HG02798 (cell line): ENCODE results near the gene LTBP1.
"Not testable (repeated sequence)": the region's sequence is repeated elsewhere in the genome, so short reads cannot be mapped to it uniquely, and the experiment has no call there.

Experiments
- ATAC-seq: cut with Tn5 transposase; IDR thresholded peaks from one replicate; pipeline ENCODE4 v1.9.1; 2021; ENCODE audit warnings: mild to moderate bottlenecking; ENCODE audit not compliant: unreplicated experiment, poor library complexity

LTBP1 gene

GRCh38 chr2:33381301-33381858 is 434.6 kb downstream of the LTBP1 start:
- ATAC-seq = no peak

GRCh38 chr2:33383855-33384598 is 437.3 kb downstream of the LTBP1 start:
- no peak for ATAC-seq

- ATAC-seq = no peak
Observed at GRCh38 chr2:33384599-33384961, 437.8 kb downstream of the LTBP1 start.

- ATAC-seq = no peak
Observed at GRCh38 chr2:33388996-33389395, 442.2 kb downstream of the LTBP1 start.

- not testable (repeated sequence) for ATAC-seq
Observed at GRCh38 chr2:33389695-33390094, 442.9 kb downstream of the LTBP1 start.

GRCh38 chr2:33391529-33392255 is 444.9 kb downstream of the LTBP1 start:
- ATAC-seq = no peak

- ATAC-seq = no peak
Observed at GRCh38 chr2:33392366-33392765, 445.6 kb downstream of the LTBP1 start.

GRCh38 chr2:33395034-33395433 is 448.3 kb downstream of the LTBP1 start:
- no peak for ATAC-seq

- ATAC-seq = no peak
Observed at GRCh38 chr2:33395655-33396249, 449.0 kb downstream of the LTBP1 start.

GRCh38 chr2:33404321-33404720 is 457.6 kb downstream of the LTBP1 start:
- ATAC-seq = no peak

GRCh38 chr2:33406622-33407021 is 459.9 kb downstream of the LTBP1 start:
- ATAC-seq = no peak

- ATAC-seq = no peak
Observed at GRCh38 chr2:33408109-33408508, 461.4 kb downstream of the LTBP1 start.

GRCh38 chr2:33409417-33409955 is 462.7 kb downstream of the LTBP1 start:
- ATAC-seq = no peak

- no peak for ATAC-seq
Observed at GRCh38 chr2:33411765-33412164, 465.0 kb downstream of the LTBP1 start.

- ATAC-seq = no peak
Observed at GRCh38 chr2:33412920-33413319, 466.2 kb downstream of the LTBP1 start.

- peak; percentile 38 for ATAC-seq
Observed at GRCh38 chr2:33419581-33420200, 472.9 kb downstream of the LTBP1 start.

GRCh38 chr2:33420726-33421125 is 474.0 kb downstream of the LTBP1 start:
- no peak for ATAC-seq

- no peak for ATAC-seq
Observed at GRCh38 chr2:33421820-33422219, 475.1 kb downstream of the LTBP1 start.

- no peak for ATAC-seq
Observed at GRCh38 chr2:33425161-33425560, 478.4 kb downstream of the LTBP1 start.

GRCh38 chr2:33425586-33426031 is 478.9 kb downstream of the LTBP1 start:
- ATAC-seq = no peak
